NB4 (cell line): ENCODE data around the gene BACE1-AS.

Source experiments
- CTCF ChIP-seq: IDR thresholded peaks from one replicate; pipeline ENCODE4 v1.5.1; 2012; ENCODE audit warnings: low read depth, low read length
- POLR2A ChIP-seq: IDR thresholded peaks from 2 replicates; pipeline ENCODE4 v1.6.1; 2011; ENCODE audit warnings: mild to moderate bottlenecking; ENCODE audit not compliant: insufficient read length; ENCODE audit errors: extremely low read depth

DNA sequence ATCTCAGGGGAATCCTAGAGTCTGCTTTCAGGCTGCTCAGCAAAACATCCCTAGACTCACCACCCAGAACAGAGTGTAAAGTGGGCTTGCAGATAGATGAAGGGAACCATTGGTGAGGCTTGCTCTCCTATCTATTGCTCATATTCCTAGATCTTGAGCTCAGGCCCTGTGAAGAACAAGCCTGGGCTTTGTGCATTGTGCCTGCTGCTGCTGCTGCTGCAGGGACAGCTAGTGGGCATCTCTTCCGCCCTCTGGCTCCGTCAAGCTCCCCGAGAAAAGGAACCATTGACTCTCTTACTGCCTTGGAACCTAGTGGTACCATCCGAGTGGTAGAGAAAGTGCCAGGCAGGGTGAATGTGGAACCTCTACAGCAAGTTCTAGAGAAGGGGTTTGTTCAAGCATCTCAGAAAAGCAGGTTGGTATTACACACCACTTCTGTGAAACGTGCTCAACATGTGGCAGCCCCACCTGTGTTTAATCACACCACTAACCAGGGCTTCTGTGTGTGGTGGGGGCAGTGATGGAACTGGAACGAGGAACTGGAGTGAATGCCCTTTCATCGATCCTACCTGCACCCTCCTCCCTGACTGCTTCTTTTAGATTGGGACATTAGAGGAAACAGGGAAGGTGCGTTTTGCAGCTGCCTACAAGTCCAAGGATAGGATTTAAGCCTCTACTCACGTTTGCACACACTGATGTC lies 4.4 kb downstream of the BACE1-AS start:
- TF ChIP-seq POLR2A (no peak), CTCF (no peak)
